ENCODE data around the gene USH2A.

Gene USH2A

GRCh38 chr1:215824245-215824644 lies 599.0 kb downstream of the USH2A start:
- H3K4me3 ChIP-seq (ENCODE audit: low read depth, low read length): no peak overlapping the region

- no peak overlapping the region for H3K4me3 ChIP-seq (ENCODE audit: low read depth, low read length)
Measured at GRCh38 chr1:215819114-215819513, 604.1 kb downstream of the USH2A start.

GRCh38 chr1:215807911-215808436 lies 615.3 kb downstream of the USH2A start:
- no peak overlapping the region for H3K4me3 ChIP-seq (ENCODE audit: low read depth, low read length)

- H3K4me3 ChIP-seq (ENCODE audit: low read depth, low read length): no peak overlapping the region
Measured at GRCh38 chr1:215807218-215807617, 616.0 kb downstream of the USH2A start.

- H3K4me3 ChIP-seq (ENCODE audit: low read depth, low read length): no peak overlapping the region
Measured at GRCh38 chr1:215797859-215798258, 625.4 kb downstream of the USH2A start.

- H3K4me3 ChIP-seq (ENCODE audit: low read depth, low read length): no peak overlapping the region
Measured at GRCh38 chr1:215794156-215794555, 629.1 kb downstream of the USH2A start.

- no peak overlapping the region for H3K4me3 ChIP-seq (ENCODE audit: low read depth, low read length)
Measured at GRCh38 chr1:215793180-215793579, 630.1 kb downstream of the USH2A start.

- no peak overlapping the region for H3K4me3 ChIP-seq (ENCODE audit: low read depth, low read length)
Measured at GRCh38 chr1:215792446-215792845, 630.8 kb downstream of the USH2A start.

GRCh38 chr1:215789981-215790380 lies 633.3 kb downstream of the USH2A start:
- H3K4me3 ChIP-seq (ENCODE audit: low read depth, low read length): no peak overlapping the region

- no peak overlapping the region for H3K4me3 ChIP-seq (ENCODE audit: low read depth, low read length)
Measured at GRCh38 chr1:215786997-215787396, 636.3 kb downstream of the USH2A start.

- H3K4me3 ChIP-seq (ENCODE audit: low read depth, low read length): no peak overlapping the region
Measured at GRCh38 chr1:215780641-215781040, 642.6 kb downstream of the USH2A start.

GRCh38 chr1:215780139-215780538 lies 643.1 kb downstream of the USH2A start:
- H3K4me3 ChIP-seq (ENCODE audit: low read depth, low read length): no peak overlapping the region

GRCh38 chr1:215779729-215780128 lies 643.5 kb downstream of the USH2A start:
- H3K4me3 ChIP-seq (ENCODE audit: low read depth, low read length): no peak overlapping the region

GRCh38 chr1:215777370-215777925 lies 645.8 kb downstream of the USH2A start:
- H3K4me3 ChIP-seq (ENCODE audit: low read depth, low read length): no peak overlapping the region

- no peak overlapping the region for H3K4me3 ChIP-seq (ENCODE audit: low read depth, low read length)
Measured at GRCh38 chr1:215776336-215776735, 646.9 kb downstream of the USH2A start.

GRCh38 chr1:215772151-215772550 lies 651.1 kb downstream of the USH2A start:
- H3K4me3 ChIP-seq (ENCODE audit: low read depth, low read length): no peak overlapping the region

GRCh38 chr1:215768303-215768702 lies 654.9 kb downstream of the USH2A start:
- no peak overlapping the region for H3K4me3 ChIP-seq (ENCODE audit: low read depth, low read length)

GRCh38 chr1:215767761-215768160 lies 655.5 kb downstream of the USH2A start:
- H3K4me3 ChIP-seq (ENCODE audit: low read depth, low read length): no peak overlapping the region

GRCh38 chr1:215766521-215766920 lies 656.7 kb downstream of the USH2A start:
- no peak overlapping the region for H3K4me3 ChIP-seq (ENCODE audit: low read depth, low read length)

- no peak overlapping the region for H3K4me3 ChIP-seq (ENCODE audit: low read depth, low read length)
Measured at GRCh38 chr1:215765833-215766232, 657.4 kb downstream of the USH2A start.

GRCh38 chr1:215761446-215761845 lies 661.8 kb downstream of the USH2A start:
- no peak overlapping the region for H3K4me3 ChIP-seq (ENCODE audit: low read depth, low read length)

GRCh38 chr1:215754112-215754511 lies 669.1 kb downstream of the USH2A start:
- H3K4me3 ChIP-seq (ENCODE audit: low read depth, low read length): no peak overlapping the region

GRCh38 chr1:215749414-215749813 lies 673.8 kb downstream of the USH2A start:
- no peak overlapping the region for H3K4me3 ChIP-seq (ENCODE audit: low read depth, low read length)

Measured in iPS-11a (cell line).